ENCODE results near the gene BTN1A1. TPM values are rescaled to one million over a fixed set of nuclear protein-coding genes. Genes with fewer than 3 reads are reported as not detected.

The BTN1A1 gene
- total and polyA plus RNA-seq, 2 donors (not counting 1 experiment from before 2014, with no cell fraction given): not detected

- TF ChIP-seq CTCF (conservative IDR thresholded peaks at IDR 0.05 in 1 of 2, IDR thresholded peaks at IDR 0.05 in 1 of 2; ENCODE audit: low read depth in 1 of 2, low read length in 2 of 2): no peak
- no peak for TF ChIP-seq EZH2 (IDR thresholded peaks at IDR 0.05; ENCODE audit: low read length, missing control alignments)
Observed at GRCh38 chr6:26526928-26527327, 26.8 kb downstream of the BTN1A1 start.

GRCh38 chr6:26530203-26530602 is 30.1 kb downstream of the BTN1A1 start:
- Histone ChIP-seq H3K36me3 (ENCODE audit: control insufficient read depth, insufficient read depth, low read length) (no peaks in the 10 kb centered on the region), H3K9me3 (ENCODE audit: control insufficient read depth, insufficient read depth, low read depth, low read length) (no peaks in the 10 kb centered on the region), H3K79me2 (ENCODE audit: control insufficient read depth, insufficient read depth, low read length) (no peaks in the 10 kb centered on the region), H3K9ac (ENCODE audit: insufficient read depth, low read length) (no peak overlapping the region), H3K4me1 (ENCODE audit: control insufficient read depth, extremely low read depth, insufficient read depth, low read length) (peaks cover 2% of the 10 kb centered on the region), H3K27ac (ENCODE audit: insufficient read depth, low read length) (no peak overlapping the region), H2AFZ (ENCODE audit: low read length) (no peak overlapping the region), H3K27me3 (ENCODE audit: control insufficient read depth, insufficient read depth, low read length) (no peaks in the 10 kb centered on the region), H3K4me3 (replicated peaks in 1 of 4; ENCODE audit: control extremely low read depth in 1 of 4, insufficient read depth in 1 of 4, low read depth in 3 of 4, low read length in 4 of 4) (no peak overlapping the region), H3K4me2 (ENCODE audit: extremely low read depth, insufficient read depth, low read length) (no peak overlapping the region), H4K20me1 (ENCODE audit: control insufficient read depth, extremely low read depth, insufficient read depth, low read length) (no peaks in the 10 kb centered on the region)
- DNase-seq (ENCODE audit: low read depth in 2 of 2): no peak
- TF ChIP-seq CTCF (conservative IDR thresholded peaks at IDR 0.05 in 1 of 2, IDR thresholded peaks at IDR 0.05 in 1 of 2; ENCODE audit: low read depth in 1 of 2, low read length in 2 of 2): no peak
- no peak for TF ChIP-seq EZH2 (IDR thresholded peaks at IDR 0.05; ENCODE audit: low read length, missing control alignments)

More at GRCh38 chr6:26526928-26527327, 26.8 kb downstream of the BTN1A1 start:
- no peaks in the 10 kb centered on the region for H3K79me2 ChIP-seq (ENCODE audit: control insufficient read depth, insufficient read depth, low read length)
- no peaks in the 10 kb centered on the region for H3K4me1 ChIP-seq (ENCODE audit: control insufficient read depth, extremely low read depth, insufficient read depth, low read length)
- no peaks in the 10 kb centered on the region for H3K27me3 ChIP-seq (ENCODE audit: control insufficient read depth, insufficient read depth, low read length)
- H3K9me3 ChIP-seq (ENCODE audit: control insufficient read depth, insufficient read depth, low read depth, low read length): no peaks in the 10 kb centered on the region
- no peak overlapping the region for H3K9ac ChIP-seq (ENCODE audit: insufficient read depth, low read length)
- H3K4me2 ChIP-seq (ENCODE audit: extremely low read depth, insufficient read depth, low read length): no peak overlapping the region
- no peaks in the 10 kb centered on the region for H3K36me3 ChIP-seq (ENCODE audit: control insufficient read depth, insufficient read depth, low read length)
- H3K27ac ChIP-seq (ENCODE audit: insufficient read depth, low read length): no peak overlapping the region
- no peaks in the 10 kb centered on the region for H4K20me1 ChIP-seq (ENCODE audit: control insufficient read depth, extremely low read depth, insufficient read depth, low read length)
- H3K4me3 ChIP-seq (replicated peaks in 1 of 4; ENCODE audit: control extremely low read depth in 1 of 4, insufficient read depth in 1 of 4, low read depth in 3 of 4, low read length in 4 of 4): no peak overlapping the region
- DNase-seq (ENCODE audit: low read depth in 2 of 2): no peak
- H2AFZ ChIP-seq (ENCODE audit: low read length): no peak overlapping the region

DNA sequence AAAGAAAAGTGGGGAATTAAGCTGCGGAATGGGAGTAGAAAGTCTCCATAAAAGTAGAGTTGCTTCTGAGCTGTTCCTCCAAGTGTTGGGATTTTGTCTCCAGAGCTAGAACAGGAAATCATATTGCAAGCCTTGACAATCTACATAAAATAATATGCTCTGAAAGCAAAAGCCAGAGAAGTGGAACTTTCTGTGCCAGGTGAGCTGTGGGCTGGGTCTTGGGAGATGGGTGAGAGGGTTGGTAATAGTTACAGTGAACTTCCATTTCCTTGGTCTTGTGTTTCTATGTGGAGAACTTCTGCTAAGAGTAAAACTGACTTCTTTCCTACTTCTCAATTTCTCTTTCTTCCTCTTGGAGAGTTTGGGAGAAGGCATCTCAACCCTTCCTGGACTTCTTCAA is 31.8 kb downstream of the BTN1A1 start:
- Histone ChIP-seq H2AFZ (ENCODE audit: low read length) (no peak overlapping the region), H3K9ac (ENCODE audit: insufficient read depth, low read length) (no peak overlapping the region), H3K4me2 (ENCODE audit: extremely low read depth, insufficient read depth, low read length) (no peak overlapping the region), H3K9me3 (ENCODE audit: control insufficient read depth, insufficient read depth, low read depth, low read length) (no peaks in the 10 kb centered on the region), H3K4me3 (replicated peaks in 1 of 4; ENCODE audit: control extremely low read depth in 1 of 4, insufficient read depth in 1 of 4, low read depth in 3 of 4, low read length in 4 of 4) (no peak overlapping the region), H3K36me3 (ENCODE audit: control insufficient read depth, insufficient read depth, low read length) (no peaks in the 10 kb centered on the region), H3K79me2 (ENCODE audit: control insufficient read depth, insufficient read depth, low read length) (no peaks in the 10 kb centered on the region), H3K27me3 (ENCODE audit: control insufficient read depth, insufficient read depth, low read length) (no peaks in the 10 kb centered on the region), H4K20me1 (ENCODE audit: control insufficient read depth, extremely low read depth, insufficient read depth, low read length) (no peaks in the 10 kb centered on the region), H3K27ac (ENCODE audit: insufficient read depth, low read length) (no peak overlapping the region), H3K4me1 (ENCODE audit: control insufficient read depth, extremely low read depth, insufficient read depth, low read length) (peaks cover 7% of the 10 kb centered on the region)
- no peak for DNase-seq (ENCODE audit: low read depth in 2 of 2)
- TF ChIP-seq EZH2 (IDR thresholded peaks at IDR 0.05; ENCODE audit: low read length, missing control alignments): no peak
- TF ChIP-seq CTCF (conservative IDR thresholded peaks at IDR 0.05 in 1 of 2, IDR thresholded peaks at IDR 0.05 in 1 of 2; ENCODE audit: low read depth in 1 of 2, low read length in 2 of 2): no peak
